H9 (cell line): ENCODE results near the gene IL13RA2. TPM values are rescaled to one million over a fixed set of nuclear protein-coding genes. Genes with fewer than 3 reads are reported as not detected.

Experiments
- DNase-seq: peaks from one replicate; pipeline ENCODE4 v3.0.0-alpha.2; 2017
- H2AFZ ChIP-seq: one replicate; pipeline ENCODE4 v1.6.1; 2013; ENCODE audit warnings: mild to moderate bottlenecking, low read length, control low read depth, moderate library complexity
- H2AK5ac ChIP-seq: 2 replicates; pipeline ENCODE4 v1.6.1; 2013; ENCODE audit warnings: low read length, control low read depth, mixed read lengths; ENCODE audit not compliant: insufficient read length
- H2BK120ac ChIP-seq: one replicate; pipeline ENCODE4 v1.6.1; 2013; ENCODE audit warnings: low read depth, mild to moderate bottlenecking, low read length, control low read depth, inconsistent platforms; ENCODE audit not compliant: poor library complexity, severe bottlenecking
- H2BK12ac ChIP-seq: 2 replicates; pipeline ENCODE4 v1.6.1; 2013; ENCODE audit warnings: low read length, control low read depth, mixed read lengths, low read depth; ENCODE audit not compliant: insufficient read length
- H2BK15ac ChIP-seq: 2 replicates; pipeline ENCODE4 v1.6.1; 2013; ENCODE audit warnings: low read depth, low read length, control low read depth
- H2BK20ac ChIP-seq: one replicate; pipeline ENCODE4 v1.6.1; 2013; ENCODE audit warnings: low read depth, mild to moderate bottlenecking, low read length, control low read depth, inconsistent platforms; ENCODE audit not compliant: poor library complexity, severe bottlenecking
- H2BK5ac ChIP-seq: 2 replicates; pipeline ENCODE4 v1.6.1; 2013; ENCODE audit warnings: low read length, control low read depth, mixed read lengths; ENCODE audit not compliant: insufficient read length
- H3K14ac ChIP-seq: 2 replicates; pipeline ENCODE4 v1.6.1; 2013; ENCODE audit warnings: low read length, control low read depth; ENCODE audit not compliant: insufficient read depth
- H3K18ac ChIP-seq: 2 replicates; pipeline ENCODE4 v1.6.1; 2013; ENCODE audit warnings: low read depth, mild to moderate bottlenecking, mixed read lengths, low read length, control low read depth; ENCODE audit not compliant: insufficient read length
- H3K23ac ChIP-seq: 2 replicates; pipeline ENCODE4 v1.6.1; 2013; ENCODE audit warnings: low read length, control low read depth, mixed read lengths, low read depth; ENCODE audit not compliant: insufficient read length
- H3K23me2 ChIP-seq: 2 replicates; pipeline ENCODE4 v1.6.1; 2013; ENCODE audit warnings: low read depth, mild to moderate bottlenecking, mixed read lengths, low read length, control low read depth; ENCODE audit not compliant: insufficient read length, poor library complexity, severe bottlenecking
- H3K27ac ChIP-seq: 2 replicates; pipeline ENCODE4 v1.5.1; 2013; ENCODE audit warnings: low read length, control low read depth, mixed read lengths, low read depth; ENCODE audit not compliant: insufficient read length
- H3K27me3 ChIP-seq: 2 replicates; pipeline ENCODE4 v1.6.1; 2013; ENCODE audit warnings: low read length, control low read depth, inconsistent platforms; ENCODE audit not compliant: insufficient read depth
- H3K4ac ChIP-seq: 2 replicates; pipeline ENCODE4 v1.6.1; 2013; ENCODE audit warnings: low read depth, mild to moderate bottlenecking, control low read depth, inconsistent platforms, low read length, moderate library complexity
- H3K4me1 ChIP-seq: 2 replicates; pipeline ENCODE4 v1.6.1; 2013; ENCODE audit warnings: low read length, control low read depth, inconsistent platforms; ENCODE audit not compliant: insufficient read depth
- H3K4me2 ChIP-seq: 2 replicates; pipeline ENCODE4 v1.6.1; 2013; ENCODE audit warnings: low read length, control low read depth, mixed read lengths; ENCODE audit not compliant: insufficient read length, insufficient read depth
- H3K56ac ChIP-seq: 2 replicates; pipeline ENCODE4 v1.6.1; 2013; ENCODE audit warnings: low read depth, mild to moderate bottlenecking, mixed read lengths, low read length, control low read depth; ENCODE audit not compliant: insufficient read length
- H3K79me1 ChIP-seq: 2 replicates; pipeline ENCODE4 v1.6.1; 2013; ENCODE audit warnings: low read depth, mild to moderate bottlenecking, moderate library complexity, low read length, control low read depth, inconsistent platforms; ENCODE audit not compliant: insufficient read depth, poor library complexity, severe bottlenecking
- H3K79me2 ChIP-seq: 2 replicates; pipeline ENCODE4 v1.6.1; 2013; ENCODE audit warnings: low read length, control low read depth, inconsistent platforms; ENCODE audit not compliant: insufficient read depth
- H3K9ac ChIP-seq: 2 replicates; pipeline ENCODE4 v1.6.1; 2013; ENCODE audit warnings: low read length, control low read depth, mixed read lengths; ENCODE audit not compliant: insufficient read length; ENCODE audit errors: extremely low read depth
- H3K9me3 ChIP-seq: one replicate; pipeline ENCODE4 v1.6.1; 2013; ENCODE audit warnings: low read depth, low read length, inconsistent platforms; ENCODE audit not compliant: control insufficient read depth
- H3T11ph ChIP-seq: one replicate; pipeline ENCODE4 v1.6.1; 2013; ENCODE audit warnings: mild to moderate bottlenecking, low read length, control low read depth, inconsistent platforms
- H4K20me1 ChIP-seq: one replicate; pipeline ENCODE4 v1.6.1; 2013; ENCODE audit not compliant: control insufficient read depth, insufficient read length, insufficient read depth
- H4K5ac ChIP-seq: 2 replicates; pipeline ENCODE4 v1.6.1; 2013; ENCODE audit warnings: low read depth, mild to moderate bottlenecking, mixed read lengths, low read length, control low read depth; ENCODE audit not compliant: insufficient read length
- H4K8ac ChIP-seq: replicated peaks from 2 replicates; pipeline ENCODE4 v1.6.1; 2013; ENCODE audit warnings: low read length, control low read depth, mixed read lengths, low read depth; ENCODE audit not compliant: insufficient read length
- H4K91ac ChIP-seq: 2 replicates; pipeline ENCODE4 v1.6.1; 2013; ENCODE audit warnings: low read depth, mild to moderate bottlenecking, moderate library complexity, mixed read lengths, low read length, control low read depth; ENCODE audit not compliant: insufficient read length
- H3K27ac Mint-ChIP-seq, 3 experiments: 2 replicates in 2 of 3; 3 replicates in 1 of 3; pipeline ENCODE4 v1.8.0; 2020 to 2021; ENCODE audit warnings: mixed read lengths in 3 of 3, mild to moderate bottlenecking in 1 of 3, moderate library complexity in 1 of 3
- H3K27me3 Mint-ChIP-seq: 2 replicates; pipeline ENCODE4 v1.8.0; 2021; ENCODE audit warnings: low read depth, mild to moderate bottlenecking, moderate library complexity, mixed read lengths
- H3K36me3 Mint-ChIP-seq, 3 experiments: 2 replicates in 2 of 3; 3 replicates in 1 of 3; pipeline ENCODE4 v1.8.0; 2020 to 2021; ENCODE audit warnings: low read depth in 3 of 3, mixed read lengths in 3 of 3; ENCODE audit not compliant: insufficient read depth in 1 of 3
- H3K4me1 Mint-ChIP-seq, 2 experiments: 2 replicates each; pipeline ENCODE4 v1.8.0; 2020; ENCODE audit warnings: mixed read lengths in 2 of 2
- H3K4me3 Mint-ChIP-seq, 2 experiments: 2 replicates in 1 of 2; 3 replicates in 1 of 2; pipeline ENCODE4 v1.8.0; 2020 to 2021; ENCODE audit warnings: mild to moderate bottlenecking in 2 of 2, mixed read lengths in 2 of 2, moderate library complexity in 1 of 2
- H3K9me3 Mint-ChIP-seq, 2 experiments: 2 replicates in 1 of 2; 3 replicates in 1 of 2; pipeline ENCODE4 v1.8.0; 2020; ENCODE audit warnings: mild to moderate bottlenecking in 2 of 2, mixed read lengths in 2 of 2, moderate library complexity in 1 of 2
- CTCF ChIP-seq: fragments of 200-600 bp; sonication (generic); conservative IDR thresholded peaks from 3 replicates; pipeline ENCODE4 v1.8.0; 2021; ENCODE audit warnings: antibody characterized with exemption, mild to moderate bottlenecking
- WGBS: extraction: QIAGEN DNeasy Blood & Tissue Kit; methylation state at CpG from one replicate; pipeline ENCODE4 v1.1.7; 2013; ENCODE audit warnings: missing lambda C conversion rate, low lambda C conversion rate, mixed read lengths; ENCODE audit not compliant: insufficient read length; ENCODE audit errors: extremely low coverage; 5-methylcytosine and 5-hydroxymethylcytosine counted together
- total RNA-seq: library from RNA; stranded (reverse); gene quantifications from 2 replicates; pipeline ENCODE4 v1.2.1, GENCODE V29; 2021

IL13RA2 gene
- total RNA-seq, 1 experiment from 2014 or later = not detected

- H3K27ac Mint-ChIP-seq = no peak overlapping the region
- H3K9ac ChIP-seq = no peak overlapping the region
- H2BK12ac ChIP-seq = no peak overlapping the region
- TF ChIP-seq CTCF = no peak
- peaks cover 2% of the 10 kb centered on the region; the same call in 1 of the 2 replicates for H3K27me3 Mint-ChIP-seq
- H3K27me3 ChIP-seq = no peaks in the 10 kb centered on the region
- no peaks in the 10 kb centered on the region for H3K79me2 ChIP-seq
- no peak overlapping the region for H3K18ac ChIP-seq
- no peak overlapping the region for H2BK5ac ChIP-seq
- H3K23ac ChIP-seq = no peak overlapping the region
- no peak overlapping the region for H4K8ac ChIP-seq
- H3K36me3 Mint-ChIP-seq = no peaks in the 10 kb centered on the region
- H3K4me1 Mint-ChIP-seq = peaks cover 7 to 16% of the 10 kb centered on the region in 2 experiments
- WGBS = no CpG with 5 or more reads among the region's 3 CpGs
- H3K27ac ChIP-seq = no peak overlapping the region
- H3K4me3 Mint-ChIP-seq = no peak overlapping the region
- H2AK5ac ChIP-seq = no peak overlapping the region
- H3K14ac ChIP-seq = no peak overlapping the region
- no peaks in the 10 kb centered on the region for H3K9me3 Mint-ChIP-seq
- H3K4ac ChIP-seq = no peak overlapping the region
- H2AFZ ChIP-seq = no peak overlapping the region
- DNase-seq = no peak
- H3K23me2 ChIP-seq = no peaks in the 10 kb centered on the region
- H4K5ac ChIP-seq = no peak overlapping the region
- no peak overlapping the region for H3T11ph ChIP-seq
- no peak overlapping the region for H2BK120ac ChIP-seq
- no peak overlapping the region for H3K56ac ChIP-seq
- H2BK15ac ChIP-seq = no peak overlapping the region
- H3K9me3 ChIP-seq = no peaks in the 10 kb centered on the region
- H4K20me1 ChIP-seq = no peaks in the 10 kb centered on the region
- no peaks in the 10 kb centered on the region for H3K79me1 ChIP-seq
- no peak overlapping the region for H2BK20ac ChIP-seq
- no peak overlapping the region for H3K4me2 ChIP-seq
- no peak overlapping the region for H4K91ac ChIP-seq
- H3K4me1 ChIP-seq = no peaks in the 10 kb centered on the region; the same call in 1 of the 2 replicates
Observed at GRCh38 chrX:114964374-114964773, 53.0 kb downstream of the IL13RA2 start.
